Mammary epithelial cell (primary cell): ENCODE data around the gene TFIP11.

ENCODE experiments used
- CTCF ChIP-seq, 2 donors: IDR thresholded peaks in 1 of 2; conservative IDR thresholded peaks in 1 of 2; 2 replicates each; pipeline ENCODE4 v1.5.1; 2011 to 2012; ENCODE audit warnings: inconsistent platforms in 2 of 2, low read length in 2 of 2, mild to moderate bottlenecking in 2 of 2, control low read depth in 1 of 2, low read depth in 1 of 2; ENCODE audit not compliant: insufficient read depth in 1 of 2; ENCODE audit errors: extremely low read depth in 1 of 2
- EZH2 ChIP-seq: IDR thresholded peaks from 2 replicates; pipeline ENCODE4 v1.6.1; 2012; ENCODE audit warnings: low read length, inconsistent platforms, borderline replicate concordance

- no peak for TF ChIP-seq CTCF (conservative IDR thresholded peaks at IDR 0.05 in 1 of 2, IDR thresholded peaks at IDR 0.05 in 1 of 2; ENCODE audit: extremely low read depth in 1 of 2, insufficient read depth in 1 of 2, low read depth in 1 of 2, low read length in 2 of 2)
- no peak for TF ChIP-seq EZH2
Measured at GRCh38 chr22:26536056-26536761, 23.9 kb upstream of the TFIP11 start.
